Tibial nerve (tissue), 4 donors: ENCODE measurements around the gene EPHA3.

Experiments used
- EP300 ChIP-seq, 2 donors: sonication (generic); formaldehyde crosslinking; IDR thresholded peaks; one replicate each; pipeline ENCODE4 v1.6.1; 2017; ENCODE audit warnings: antibody characterized with exemption in 2 of 2, mild to moderate bottlenecking in 1 of 2
- POLR2A ChIP-seq, 2 donors: fragments of 450-650 bp; IDR thresholded peaks; one replicate each; pipeline ENCODE4 v1.6.1; 2017; ENCODE audit warnings: antibody characterized with exemption in 2 of 2, mild to moderate bottlenecking in 2 of 2, moderate library complexity in 2 of 2
- TF ChIP-seq, protein P1 (sequence below), 5 experiments: fragments of 200-600 bp in 3 of 5; fragments of 450-650 bp in 2 of 5; sonication (generic) in 3 of 5; IDR thresholded peaks; one replicate each; pipeline ENCODE4 v1.5.1; 2016 to 2019; ENCODE audit warnings: antibody characterized with exemption in 5 of 5, mild to moderate bottlenecking in 3 of 5, moderate library complexity in 2 of 5

DNA sequence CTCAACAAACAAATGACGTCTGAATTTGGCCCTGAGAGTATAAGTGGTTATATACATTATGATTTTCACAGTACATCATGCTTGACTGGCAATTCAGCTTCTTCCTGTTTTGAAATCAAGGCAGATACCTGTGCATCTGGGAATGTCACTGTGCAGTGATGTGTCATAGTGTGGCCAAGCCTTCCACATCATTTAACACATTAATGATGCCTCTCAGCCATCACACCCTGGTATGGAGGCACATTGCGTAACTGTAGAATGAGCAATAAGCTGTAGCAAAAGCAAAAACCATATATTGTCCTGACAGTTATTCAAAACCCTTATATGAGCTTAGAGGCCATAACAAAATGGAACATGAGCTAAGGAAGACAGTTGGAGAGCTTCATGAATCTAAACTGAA is 246.0 kb downstream of the EPHA3 start:
- TF ChIP-seq, protein P1, sequence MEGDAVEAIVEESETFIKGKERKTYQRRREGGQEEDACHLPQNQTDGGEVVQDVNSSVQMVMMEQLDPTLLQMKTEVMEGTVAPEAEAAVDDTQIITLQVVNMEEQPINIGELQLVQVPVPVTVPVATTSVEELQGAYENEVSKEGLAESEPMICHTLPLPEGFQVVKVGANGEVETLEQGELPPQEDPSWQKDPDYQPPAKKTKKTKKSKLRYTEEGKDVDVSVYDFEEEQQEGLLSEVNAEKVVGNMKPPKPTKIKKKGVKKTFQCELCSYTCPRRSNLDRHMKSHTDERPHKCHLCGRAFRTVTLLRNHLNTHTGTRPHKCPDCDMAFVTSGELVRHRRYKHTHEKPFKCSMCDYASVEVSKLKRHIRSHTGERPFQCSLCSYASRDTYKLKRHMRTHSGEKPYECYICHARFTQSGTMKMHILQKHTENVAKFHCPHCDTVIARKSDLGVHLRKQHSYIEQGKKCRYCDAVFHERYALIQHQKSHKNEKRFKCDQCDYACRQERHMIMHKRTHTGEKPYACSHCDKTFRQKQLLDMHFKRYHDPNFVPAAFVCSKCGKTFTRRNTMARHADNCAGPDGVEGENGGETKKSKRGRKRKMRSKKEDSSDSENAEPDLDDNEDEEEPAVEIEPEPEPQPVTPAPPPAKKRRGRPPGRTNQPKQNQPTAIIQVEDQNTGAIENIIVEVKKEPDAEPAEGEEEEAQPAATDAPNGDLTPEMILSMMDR (IDR thresholded peaks at IDR 0.05): no peak
- TF ChIP-seq POLR2A (IDR thresholded peaks at IDR 0.05) (no peak), EP300 (IDR thresholded peaks at IDR 0.05) (no peak)
